GM12892 (cell line): ENCODE data around the gene CHTF8.

Experiments
- POLR2A ChIP-seq: IDR thresholded peaks from 2 replicates; pipeline ENCODE4 v1.6.1; 2011; ENCODE audit warnings: low read depth, low read length, control low read depth
- TAF1 ChIP-seq: IDR thresholded peaks from 2 replicates; pipeline ENCODE4 v1.6.1; 2011; ENCODE audit warnings: low read depth, mild to moderate bottlenecking, control low read depth, low read length, borderline replicate concordance

GRCh38 chr16:69079697-69080096 lies 52.7 kb downstream of the CHTF8 start:
- no peak for TF ChIP-seq POLR2A
- TF ChIP-seq TAF1, result no peak
